Measurements from ENCODE around the gene APOC4. TPM values are rescaled to one million over a fixed set of nuclear protein-coding genes. Genes with fewer than 3 reads are reported as not detected.

Gene APOC4
- total and polyA plus RNA-seq, 2 experiments from 2014 or later, result not detected

- peaks cover 43% of the 10 kb centered on the region for H3K36me3 Mint-ChIP-seq (ENCODE audit: low read depth)
- no peaks in the 10 kb centered on the region; the same call in 1 of the 2 replicates for H4K20me1 ChIP-seq (replicated peaks; ENCODE audit: insufficient read depth)
- H2AFZ ChIP-seq, result no peak overlapping the region
- H3K36me3 ChIP-seq (ENCODE audit: insufficient read depth), result peaks cover 17% of the 10 kb centered on the region
- H3K27ac Mint-ChIP-seq, result no peak overlapping the region
- peaks cover 25% of the 10 kb centered on the region for H3K4me1 ChIP-seq (ENCODE audit: insufficient read depth)
- DNase-seq (ENCODE audit: low spot score) (no peak), ATAC-seq (no peak)
- peaks cover 50% of the 10 kb centered on the region for H3F3A ChIP-seq (replicated peaks; ENCODE audit: low read depth)
- H3K9me2 ChIP-seq (ENCODE audit: insufficient read depth), result no peaks in the 10 kb centered on the region
- H3K4me2 ChIP-seq, result peak overlapping the region; percentile 92; the same call in 1 of the 2 replicates
- peak overlapping the region; percentile 92; the same call in 1 of the 2 replicates for H3K27ac ChIP-seq (ENCODE audit: low read depth)
- TF ChIP-seq EZH2 (IDR thresholded peaks at IDR 0.05; ENCODE audit: low read depth, unreplicated experiment) (no peak), CREB1 (CRISPR knock-in tag; IDR thresholded peaks at IDR 0.05; ENCODE audit: low read depth) (no peak), ZNF331 (CRISPR knock-in tag; IDR thresholded peaks at IDR 0.05; ENCODE audit: low read depth) (no peak), STAT1 (IDR thresholded peaks at IDR 0.05; ENCODE audit: unreplicated experiment) (no peak), POLR2AphosphoS5 (IDR thresholded peaks at IDR 0.05; ENCODE audit: low read depth) (no peak), CTCF (conservative IDR thresholded peaks at IDR 0.05; ENCODE audit: low read depth in 2 of 2) (no peak), ZNF462 (CRISPR knock-in tag; IDR thresholded peaks at IDR 0.05) (no peak)
- peaks cover 45% of the 10 kb centered on the region for H3K27me3 Mint-ChIP-seq (ENCODE audit: insufficient read depth, low read depth, poor library complexity)
- H3K4me1 Mint-ChIP-seq, result peaks cover 33% of the 10 kb centered on the region
- H3K9me3 Mint-ChIP-seq, result peaks cover 2% of the 10 kb centered on the region; the same call in 1 of the 3 replicates
- H3K4me3 ChIP-seq, result no peak overlapping the region
- no peaks in the 10 kb centered on the region for H3K27me3 ChIP-seq (ENCODE audit: insufficient read depth)
- no peak overlapping the region for H3K4me3 Mint-ChIP-seq
- peaks cover 17% of the 10 kb centered on the region for H3K79me2 ChIP-seq (replicated peaks; ENCODE audit: insufficient read depth)
These were observed 34.4 kb upstream of the APOC4 start for GRCh38 chr19:44907613-44908012.

All from GM23338 (cell line).